Right atrium auricular region (tissue), 2 donors: ENCODE data around the gene GALNS. TPM values are rescaled to one million over a fixed set of nuclear protein-coding genes. Genes with fewer than 3 reads are reported as not detected.

Experiments
- DNase-seq: peaks from one replicate; pipeline ENCODE4 v3.0.0-alpha.2; 2019; ENCODE audit warnings: low spot score
- H3K27ac ChIP-seq, 2 donors: fragments of 200-600 bp; sonication (generic); 1 replicate in 1 of 2; 2 replicates in 1 of 2; pipeline ENCODE4 v1.5.1; 2016 to 2019
- H3K27me3 ChIP-seq, 2 donors: fragments of 200-600 bp; sonication (generic); one replicate each; pipeline versions ENCODE4 v1.5.1 to v1.6.0; 2017 to 2019
- H3K36me3 ChIP-seq: fragments of 200-600 bp; sonication (generic); one replicate; pipeline ENCODE4 v1.5.1; 2016
- H3K4me1 ChIP-seq, 2 donors: fragments of 200-600 bp; sonication (generic); one replicate each; pipeline versions ENCODE4 v1.5.1 to v1.6.0; 2017 to 2019
- H3K4me3 ChIP-seq, 2 donors: fragments of 200-600 bp; sonication (generic); 1 replicate in 1 of 2; 2 replicates in 1 of 2; pipeline ENCODE4 v1.5.1; 2017 to 2019; ENCODE audit warnings: mild to moderate bottlenecking in 1 of 2, moderate library complexity in 1 of 2
- H3K9me3 ChIP-seq, 2 donors: fragments of 200-600 bp; sonication (generic); one replicate each; pipeline ENCODE4 v1.5.1; 2019
- total RNA-seq, 2 donors: library from RNA; depleted of rRNA; stranded (reverse); fragments of >200 nt; gene quantifications; one replicate each; pipeline ENCODE4 v1.1.0, GENCODE V29; 2016
- TF ChIP-seq, protein P1 (sequence below), 2 donors: fragments of 200-600 bp; sonication (generic); IDR thresholded peaks; one replicate each; pipeline ENCODE4 v1.5.1; 2019; ENCODE audit warnings: antibody characterized with exemption in 2 of 2

The GALNS gene
- total RNA-seq, 2 donors from 2014 or later = 12.6 to 18.8 TPM

DNA sequence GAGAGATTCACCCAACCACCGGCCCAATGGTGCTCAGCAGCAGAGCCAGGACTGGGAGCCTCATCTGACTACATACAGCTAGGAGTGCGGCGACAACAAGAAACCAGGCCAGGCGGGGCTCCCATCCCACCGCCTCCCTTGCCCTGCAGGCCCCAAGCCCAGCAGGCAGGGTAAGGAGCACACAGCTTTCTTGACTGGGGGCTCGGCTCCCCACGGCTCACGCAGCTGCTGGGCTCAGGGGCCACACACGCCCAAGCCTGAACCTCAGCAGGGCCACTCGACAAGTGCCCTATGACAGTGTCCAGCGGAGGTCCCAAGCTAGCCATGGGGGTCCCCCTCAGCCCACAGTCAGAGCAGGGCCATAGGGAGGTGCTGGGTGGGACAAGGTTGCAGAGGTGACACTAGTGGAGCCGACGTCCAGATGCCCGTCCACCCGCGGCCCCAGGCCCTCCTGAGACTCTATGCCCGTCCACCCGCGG lies 85.4 kb downstream of the GALNS start:
- H3K4me1 ChIP-seq = peaks cover 0 to 80% of the 10 kb centered on the region in 2 donors
- DNase-seq = no peak
- no peaks in the 10 kb centered on the region for H3K27me3 ChIP-seq
- TF ChIP-seq, protein P1, sequence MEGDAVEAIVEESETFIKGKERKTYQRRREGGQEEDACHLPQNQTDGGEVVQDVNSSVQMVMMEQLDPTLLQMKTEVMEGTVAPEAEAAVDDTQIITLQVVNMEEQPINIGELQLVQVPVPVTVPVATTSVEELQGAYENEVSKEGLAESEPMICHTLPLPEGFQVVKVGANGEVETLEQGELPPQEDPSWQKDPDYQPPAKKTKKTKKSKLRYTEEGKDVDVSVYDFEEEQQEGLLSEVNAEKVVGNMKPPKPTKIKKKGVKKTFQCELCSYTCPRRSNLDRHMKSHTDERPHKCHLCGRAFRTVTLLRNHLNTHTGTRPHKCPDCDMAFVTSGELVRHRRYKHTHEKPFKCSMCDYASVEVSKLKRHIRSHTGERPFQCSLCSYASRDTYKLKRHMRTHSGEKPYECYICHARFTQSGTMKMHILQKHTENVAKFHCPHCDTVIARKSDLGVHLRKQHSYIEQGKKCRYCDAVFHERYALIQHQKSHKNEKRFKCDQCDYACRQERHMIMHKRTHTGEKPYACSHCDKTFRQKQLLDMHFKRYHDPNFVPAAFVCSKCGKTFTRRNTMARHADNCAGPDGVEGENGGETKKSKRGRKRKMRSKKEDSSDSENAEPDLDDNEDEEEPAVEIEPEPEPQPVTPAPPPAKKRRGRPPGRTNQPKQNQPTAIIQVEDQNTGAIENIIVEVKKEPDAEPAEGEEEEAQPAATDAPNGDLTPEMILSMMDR (IDR thresholded peaks at IDR 0.05) = no peak
- H3K27ac ChIP-seq = no peak overlapping the region
- H3K9me3 ChIP-seq = no peaks in the 10 kb centered on the region
- H3K4me3 ChIP-seq = peak overlapping the region in 1 of 2 donors; percentile 27
- H3K36me3 ChIP-seq = no peaks in the 10 kb centered on the region

DNA sequence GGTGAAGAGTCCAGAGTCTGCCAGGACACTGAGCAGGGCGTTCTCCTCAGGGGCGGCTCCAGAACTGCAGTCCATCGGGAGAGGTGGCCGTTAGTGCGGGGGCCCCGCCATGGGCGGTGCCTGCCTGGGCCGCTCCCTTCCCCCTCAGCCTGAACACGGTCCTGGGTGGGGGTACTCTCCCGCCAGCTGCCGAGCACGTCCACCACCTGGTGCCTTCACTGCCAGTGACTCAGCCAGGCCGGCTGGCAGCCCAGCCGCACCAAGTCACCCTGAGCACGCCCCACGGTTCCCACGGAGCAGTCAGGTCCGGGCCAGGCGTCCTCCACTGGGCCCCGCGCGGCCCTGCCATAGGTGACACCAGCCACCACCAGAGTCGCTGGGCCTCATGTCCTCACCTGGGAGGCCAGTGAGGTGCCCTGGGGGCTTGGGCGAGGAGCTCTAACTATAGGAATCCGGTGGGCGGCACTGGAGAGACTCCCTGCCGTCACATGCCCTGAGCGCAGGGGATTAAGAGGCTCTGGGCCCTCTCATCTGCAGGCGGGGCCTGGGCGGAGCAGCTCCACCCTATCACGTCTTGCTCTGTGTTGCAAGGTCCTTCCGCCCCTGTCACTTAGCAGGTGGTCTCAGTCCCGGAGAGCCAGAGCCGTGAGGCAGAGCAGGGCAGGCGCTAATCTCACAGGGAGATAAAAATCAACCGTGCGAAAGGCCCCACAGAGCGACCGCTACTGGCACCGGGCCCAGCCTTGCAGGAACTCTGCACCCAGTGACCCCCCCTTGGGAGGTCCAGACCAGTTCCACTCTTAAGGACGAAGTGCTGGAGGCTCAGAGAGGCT lies 86.1 kb downstream of the GALNS start:
- Histone ChIP-seq H3K4me3 (peak overlapping the region in 1 of 2 donors; percentile 27), H3K36me3 (no peaks in the 10 kb centered on the region), H3K4me1 (peaks cover 0 to 80% of the 10 kb centered on the region in 2 donors), H3K27me3 (no peaks in the 10 kb centered on the region), H3K27ac (peak overlapping the region in 1 of 2 donors; percentile 32), H3K9me3 (no peaks in the 10 kb centered on the region)
- DNase-seq = no peak
- TF ChIP-seq, protein P1 (IDR thresholded peaks at IDR 0.05) = no peak

DNA sequence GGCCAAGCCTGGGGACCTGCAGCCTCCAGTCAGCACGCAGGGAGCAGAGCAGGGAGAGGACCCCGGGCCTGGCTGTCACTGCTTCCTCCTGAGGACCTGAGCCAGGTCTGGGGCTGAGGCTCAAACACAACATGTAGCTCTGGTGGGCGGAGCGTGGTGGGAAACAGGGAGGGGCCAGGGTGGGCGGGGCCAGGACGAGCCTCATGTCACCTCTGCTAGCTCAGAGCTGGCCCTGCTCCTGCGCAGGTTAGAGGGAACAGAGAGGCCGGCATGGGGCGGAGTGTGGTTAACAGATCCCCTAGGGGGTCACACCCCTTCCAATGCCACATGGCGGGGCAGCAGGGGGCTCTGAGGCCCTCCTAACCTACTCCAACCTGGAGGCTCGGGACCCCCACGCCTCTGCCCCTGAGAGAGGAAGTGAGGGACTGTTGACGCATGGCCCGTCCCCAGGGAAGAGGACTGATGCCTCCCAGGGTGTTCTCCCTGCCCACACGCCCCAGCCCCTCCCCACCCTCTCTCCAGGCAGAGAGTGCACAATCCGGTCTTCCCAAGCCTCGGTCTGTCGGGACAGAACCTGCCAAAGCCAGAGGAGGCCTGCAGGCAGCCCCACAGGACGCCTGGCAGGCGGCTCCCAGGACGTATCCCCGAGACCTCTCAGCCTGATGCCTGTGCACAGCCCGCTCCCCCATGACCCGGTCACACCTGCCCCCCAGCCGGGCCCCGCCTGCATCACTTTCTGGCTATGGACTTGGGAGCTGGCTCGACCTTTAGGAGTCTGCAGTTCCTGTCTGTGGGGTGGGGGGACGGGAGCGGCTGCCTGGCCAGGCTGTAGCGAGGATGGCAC lies 86.9 kb downstream of the GALNS start:
- H3K4me3 ChIP-seq = peak overlapping the region in 1 of 2 donors; percentile 27
- H3K4me1 ChIP-seq = peaks cover 0 to 76% of the 10 kb centered on the region in 2 donors
- H3K36me3 ChIP-seq = no peaks in the 10 kb centered on the region
- H3K27me3 ChIP-seq = no peaks in the 10 kb centered on the region
- no peaks in the 10 kb centered on the region for H3K9me3 ChIP-seq
- no peak for DNase-seq
- peak overlapping the region in 1 of 2 donors; percentile 32 for H3K27ac ChIP-seq
- TF ChIP-seq, protein P1 (IDR thresholded peaks at IDR 0.05) = no peak

DNA sequence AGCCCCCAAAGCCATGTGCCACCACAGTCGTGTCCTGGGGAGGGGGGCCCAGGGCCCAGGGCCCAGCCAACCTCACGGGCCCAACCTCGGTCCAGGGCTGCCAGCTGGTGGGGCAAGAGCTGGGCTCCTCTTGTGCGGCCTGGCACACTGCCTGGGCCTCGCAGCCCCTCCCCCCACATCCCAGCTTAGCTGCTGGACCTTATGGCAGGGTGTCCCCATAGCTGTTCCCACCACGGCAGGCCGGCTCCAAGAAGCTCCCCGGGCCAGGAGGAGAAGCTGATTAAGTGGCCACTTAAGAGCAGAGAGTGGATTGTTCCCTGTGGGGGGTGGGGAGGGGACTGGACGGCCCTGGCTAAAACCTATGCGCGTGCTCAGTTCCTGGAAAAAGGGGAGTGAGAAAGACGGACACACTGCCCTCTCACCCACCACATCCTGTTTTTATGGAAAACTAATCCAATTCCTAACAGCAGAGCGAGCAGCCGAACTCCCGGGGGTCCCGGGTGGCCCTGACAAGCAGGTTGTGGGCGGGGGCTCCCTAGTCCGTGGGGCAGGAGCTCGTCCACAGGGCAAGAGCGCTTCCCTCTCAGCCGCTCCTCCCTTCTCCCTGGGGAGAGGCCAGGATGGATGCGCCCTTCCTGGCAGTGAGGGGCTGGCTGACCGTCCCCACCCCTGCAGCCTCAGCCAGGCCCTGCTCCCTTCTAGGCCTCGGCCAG lies 88.5 kb downstream of the GALNS start:
- no peaks in the 10 kb centered on the region for H3K9me3 ChIP-seq
- no peak for DNase-seq
- H3K4me3 ChIP-seq = no peak overlapping the region
- no peaks in the 10 kb centered on the region for H3K27me3 ChIP-seq
- peaks cover 0 to 60% of the 10 kb centered on the region in 2 donors for H3K4me1 ChIP-seq
- TF ChIP-seq, protein P1 (IDR thresholded peaks at IDR 0.05) = no peak
- H3K27ac ChIP-seq = peak overlapping the region in 1 of 2 donors; percentile 15
- no peaks in the 10 kb centered on the region for H3K36me3 ChIP-seq

GRCh38 chr16:88767546-88768070 lies 89.1 kb downstream of the GALNS start:
- Histone ChIP-seq H3K4me1 (peaks cover 0 to 53% of the 10 kb centered on the region in 2 donors), H3K9me3 (no peaks in the 10 kb centered on the region), H3K36me3 (no peaks in the 10 kb centered on the region), H3K4me3 (no peak overlapping the region), H3K27me3 (no peaks in the 10 kb centered on the region), H3K27ac (peak overlapping the region in 1 of 2 donors; percentile 15)
- DNase-seq = no peak
- TF ChIP-seq, protein P1 (IDR thresholded peaks at IDR 0.05) = no peak
